SKM-1 (cell line): ENCODE data around the gene CFAP74.
"Not testable (repeated sequence)": the region's sequence is repeated elsewhere in the genome, so short reads cannot be mapped to it uniquely, and the experiment has no call there.

Experiments
- DNase-seq: peaks from one replicate; lab custom pipeline; 2025; ENCODE audit not compliant: unreplicated experiment; lab: John Stamatoyannopoulos, UW

The CFAP74 gene

GRCh38 chr1:1954831-1955441 lies 48.6 kb downstream of the CFAP74 start:
- no peak for DNase-seq

GRCh38 chr1:1954015-1954414 lies 49.6 kb downstream of the CFAP74 start:
- DNase-seq = no peak

GRCh38 chr1:1950940-1951339 lies 52.6 kb downstream of the CFAP74 start:
- no peak for DNase-seq

- DNase-seq = no peak
Measured at GRCh38 chr1:1948783-1949182, 54.8 kb downstream of the CFAP74 start.

- no peak for DNase-seq
Measured at GRCh38 chr1:1947493-1947892, 56.1 kb downstream of the CFAP74 start.

GRCh38 chr1:1946540-1946939 lies 57.0 kb downstream of the CFAP74 start:
- DNase-seq = no peak

GRCh38 chr1:1945782-1946393 lies 57.7 kb downstream of the CFAP74 start:
- DNase-seq = no peak

- no peak for DNase-seq
Measured at GRCh38 chr1:1943834-1944570, 59.6 kb downstream of the CFAP74 start.

GRCh38 chr1:1942753-1943656 lies 60.6 kb downstream of the CFAP74 start:
- no peak for DNase-seq

GRCh38 chr1:1941868-1942752 lies 61.5 kb downstream of the CFAP74 start:
- DNase-seq = no peak

- DNase-seq = no peak
Measured at GRCh38 chr1:1941211-1941841, 62.3 kb downstream of the CFAP74 start.

GRCh38 chr1:1940123-1940425 lies 63.5 kb downstream of the CFAP74 start:
- DNase-seq = no peak

GRCh38 chr1:1939296-1940122 lies 64.1 kb downstream of the CFAP74 start:
- no peak for DNase-seq

GRCh38 chr1:1938613-1939295 lies 64.8 kb downstream of the CFAP74 start:
- no peak for DNase-seq

GRCh38 chr1:1938276-1938573 lies 65.4 kb downstream of the CFAP74 start:
- DNase-seq = no peak

- DNase-seq = no peak
Measured at GRCh38 chr1:1937549-1938275, 65.9 kb downstream of the CFAP74 start.

- no peak for DNase-seq
Measured at GRCh38 chr1:1937061-1937460, 66.5 kb downstream of the CFAP74 start.

- DNase-seq = not testable (repeated sequence)
Measured at GRCh38 chr1:1934848-1935247, 68.7 kb downstream of the CFAP74 start.
